AG09309 (cell line): Measurements from ENCODE around the gene CYP19A1.

ENCODE experiments used
- DNase-seq: peaks from one replicate; pipeline ENCODE4 v3.0.0-alpha.2; 2010; ENCODE audit warnings: low read depth
- H3K4me3 ChIP-seq: 2 replicates; pipeline ENCODE4 v1.5.1; 2011; ENCODE audit warnings: mild to moderate bottlenecking, low read depth, low read length, moderate library complexity; ENCODE audit not compliant: control insufficient read depth
- TF ChIP-seq, protein P1 (sequence below): IDR thresholded peaks from 2 replicates; pipeline ENCODE4 v1.5.1; 2011; ENCODE audit warnings: mild to moderate bottlenecking, low read depth, low read length, inconsistent platforms; ENCODE audit not compliant: insufficient read depth, control insufficient read depth; ENCODE audit errors: missing control alignments

Gene CYP19A1

GRCh38 chr15:51270706-51271105, 67.7 kb downstream of the CYP19A1 start:
- DNase-seq, result no peak
- no peak overlapping the region for H3K4me3 ChIP-seq
- TF ChIP-seq, protein P1, sequence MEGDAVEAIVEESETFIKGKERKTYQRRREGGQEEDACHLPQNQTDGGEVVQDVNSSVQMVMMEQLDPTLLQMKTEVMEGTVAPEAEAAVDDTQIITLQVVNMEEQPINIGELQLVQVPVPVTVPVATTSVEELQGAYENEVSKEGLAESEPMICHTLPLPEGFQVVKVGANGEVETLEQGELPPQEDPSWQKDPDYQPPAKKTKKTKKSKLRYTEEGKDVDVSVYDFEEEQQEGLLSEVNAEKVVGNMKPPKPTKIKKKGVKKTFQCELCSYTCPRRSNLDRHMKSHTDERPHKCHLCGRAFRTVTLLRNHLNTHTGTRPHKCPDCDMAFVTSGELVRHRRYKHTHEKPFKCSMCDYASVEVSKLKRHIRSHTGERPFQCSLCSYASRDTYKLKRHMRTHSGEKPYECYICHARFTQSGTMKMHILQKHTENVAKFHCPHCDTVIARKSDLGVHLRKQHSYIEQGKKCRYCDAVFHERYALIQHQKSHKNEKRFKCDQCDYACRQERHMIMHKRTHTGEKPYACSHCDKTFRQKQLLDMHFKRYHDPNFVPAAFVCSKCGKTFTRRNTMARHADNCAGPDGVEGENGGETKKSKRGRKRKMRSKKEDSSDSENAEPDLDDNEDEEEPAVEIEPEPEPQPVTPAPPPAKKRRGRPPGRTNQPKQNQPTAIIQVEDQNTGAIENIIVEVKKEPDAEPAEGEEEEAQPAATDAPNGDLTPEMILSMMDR, result no peak

DNA sequence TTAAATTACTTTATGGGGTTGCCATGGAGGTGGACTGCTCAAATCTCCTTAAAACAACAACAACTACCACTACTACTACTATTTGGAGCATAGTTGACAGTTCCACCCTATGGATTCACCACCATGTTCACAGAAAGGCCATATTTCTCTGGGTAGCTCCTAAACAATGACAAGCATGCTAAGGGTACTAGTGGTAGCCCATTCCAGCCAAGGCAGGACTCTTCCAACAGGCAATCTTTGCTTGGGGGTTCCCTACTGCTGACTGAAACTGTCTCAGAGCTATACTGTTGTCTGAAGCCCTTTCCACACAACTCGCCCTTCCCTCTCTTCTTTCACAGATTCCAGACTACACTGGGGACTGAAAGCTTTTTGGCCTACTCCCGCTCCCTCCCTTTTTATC, 68.9 kb downstream of the CYP19A1 start:
- no peak overlapping the region for H3K4me3 ChIP-seq
- TF ChIP-seq, protein P1, result no peak
- DNase-seq, result no peak

- peak overlapping the region; percentile 43 for H3K4me3 ChIP-seq
- TF ChIP-seq, protein P1, result no peak
- DNase-seq, result no peak
Observed at GRCh38 chr15:51267703-51268083, 70.7 kb downstream of the CYP19A1 start.

DNA sequence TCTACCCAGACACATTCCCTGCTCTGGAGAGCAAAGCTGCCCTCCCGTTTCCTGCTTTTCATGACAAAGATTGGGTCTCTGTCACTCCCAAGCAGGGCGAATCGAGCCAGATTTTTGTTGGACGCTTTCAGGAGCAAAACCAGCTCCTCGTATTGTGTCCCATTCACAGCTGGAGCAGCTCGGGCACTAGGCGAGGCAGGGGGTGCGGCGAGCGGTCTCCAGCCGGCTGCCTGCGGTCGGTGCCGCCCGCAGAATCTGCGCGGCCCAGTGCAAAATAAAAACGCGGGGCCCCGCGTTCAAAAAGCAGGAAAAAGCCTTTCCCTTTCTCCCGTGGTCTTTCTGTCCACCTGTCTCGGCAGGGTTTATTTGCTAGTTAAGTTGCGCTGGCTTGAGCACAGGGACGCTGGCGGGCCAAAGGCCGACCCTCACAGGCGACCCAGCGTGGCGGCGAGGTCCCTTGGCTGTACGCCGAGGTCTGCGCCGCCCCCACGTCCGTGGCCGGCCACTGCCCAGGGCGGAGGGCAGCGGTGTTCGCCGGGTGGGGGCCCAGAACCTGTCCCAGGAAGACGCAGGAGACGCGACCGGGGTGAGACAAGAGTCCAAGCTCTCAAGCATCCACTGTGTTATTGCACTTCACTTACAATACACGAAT, 71.2 kb downstream of the CYP19A1 start:
- no peak for DNase-seq
- TF ChIP-seq, protein P1, result no peak
- H3K4me3 ChIP-seq, result peak overlapping the region; percentile 43

DNA sequence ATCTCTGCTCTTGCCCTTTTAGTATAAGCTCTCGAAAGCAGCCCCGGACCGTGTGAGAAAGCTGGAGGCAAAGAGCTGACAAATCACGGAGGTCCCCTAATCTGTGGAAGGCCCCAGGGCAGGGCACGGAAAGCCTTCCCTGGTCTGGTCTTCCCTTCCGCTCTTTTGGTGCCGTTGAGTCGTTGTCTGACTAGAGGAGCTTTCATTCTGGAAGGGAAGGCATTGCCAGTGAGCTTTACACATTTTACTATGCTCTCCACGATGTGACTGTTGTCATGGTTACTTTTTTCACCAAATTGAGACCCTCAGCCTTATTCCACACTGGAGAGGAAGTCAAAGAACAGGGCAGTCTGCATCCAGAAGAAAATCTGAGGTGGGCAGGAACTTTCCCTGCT, 71.7 kb downstream of the CYP19A1 start:
- H3K4me3 ChIP-seq, result peak overlapping the region; percentile 43
- DNase-seq, result no peak
- TF ChIP-seq, protein P1, result no peak

GRCh38 chr15:51265037-51265555, 73.3 kb downstream of the CYP19A1 start:
- TF ChIP-seq, protein P1, result no peak
- no peak for DNase-seq
- H3K4me3 ChIP-seq, result no peak overlapping the region
